Measurements from ENCODE around the gene SLF2. TPM values are rescaled to one million over a fixed set of nuclear protein-coding genes. Genes with fewer than 3 reads are reported as not detected.

Gene SLF2
- total and polyA plus RNA-seq, 2 of the 13 experiments (the other 11 are each of a cell fraction or from before 2014, with no cell fraction given): 12.2 to 48.1 TPM

DNA sequence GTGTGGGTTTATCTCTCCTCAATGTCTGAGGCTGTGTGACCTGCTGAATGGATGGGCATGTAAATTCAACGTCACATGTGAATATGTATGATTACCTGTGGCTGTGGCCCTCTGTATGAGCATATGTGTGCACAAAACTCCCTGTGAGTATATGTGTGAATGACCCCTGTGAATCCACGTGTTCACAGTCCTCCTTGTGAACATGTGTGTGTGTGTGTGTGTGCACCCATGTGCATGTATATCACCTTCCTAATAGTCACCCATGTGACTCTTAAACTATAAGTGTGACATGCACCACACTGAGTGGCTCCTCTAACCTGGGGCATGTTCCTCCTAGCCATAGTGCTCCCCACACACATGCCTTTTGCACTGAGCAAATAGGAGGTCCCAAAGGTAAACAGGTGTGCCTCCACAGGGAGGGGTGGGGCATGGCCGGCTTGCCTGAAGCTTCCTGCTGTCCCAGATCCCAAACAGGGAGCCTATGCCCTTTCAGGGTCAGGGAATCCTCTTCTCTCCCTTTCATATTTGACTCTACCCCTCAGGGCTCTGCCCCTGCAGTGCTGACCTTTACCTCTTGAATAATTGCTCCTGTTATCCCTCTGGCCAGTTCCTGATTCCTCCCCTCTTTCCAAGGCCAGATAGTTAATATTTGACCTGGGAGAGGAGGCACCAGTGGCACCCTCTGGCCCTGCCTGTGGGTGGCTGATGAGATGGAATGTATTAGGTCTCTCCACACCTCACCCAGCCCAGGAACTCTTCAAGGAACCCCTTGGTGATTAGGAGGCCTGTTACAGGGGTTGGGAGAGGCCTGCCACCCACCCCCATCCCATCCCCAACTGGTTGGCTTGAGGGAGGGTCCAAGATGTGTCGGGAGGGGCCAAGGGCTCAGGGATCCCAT, 58.4 kb downstream of the SLF2 start (continued):
- TF ChIP-seq, protein P1, sequence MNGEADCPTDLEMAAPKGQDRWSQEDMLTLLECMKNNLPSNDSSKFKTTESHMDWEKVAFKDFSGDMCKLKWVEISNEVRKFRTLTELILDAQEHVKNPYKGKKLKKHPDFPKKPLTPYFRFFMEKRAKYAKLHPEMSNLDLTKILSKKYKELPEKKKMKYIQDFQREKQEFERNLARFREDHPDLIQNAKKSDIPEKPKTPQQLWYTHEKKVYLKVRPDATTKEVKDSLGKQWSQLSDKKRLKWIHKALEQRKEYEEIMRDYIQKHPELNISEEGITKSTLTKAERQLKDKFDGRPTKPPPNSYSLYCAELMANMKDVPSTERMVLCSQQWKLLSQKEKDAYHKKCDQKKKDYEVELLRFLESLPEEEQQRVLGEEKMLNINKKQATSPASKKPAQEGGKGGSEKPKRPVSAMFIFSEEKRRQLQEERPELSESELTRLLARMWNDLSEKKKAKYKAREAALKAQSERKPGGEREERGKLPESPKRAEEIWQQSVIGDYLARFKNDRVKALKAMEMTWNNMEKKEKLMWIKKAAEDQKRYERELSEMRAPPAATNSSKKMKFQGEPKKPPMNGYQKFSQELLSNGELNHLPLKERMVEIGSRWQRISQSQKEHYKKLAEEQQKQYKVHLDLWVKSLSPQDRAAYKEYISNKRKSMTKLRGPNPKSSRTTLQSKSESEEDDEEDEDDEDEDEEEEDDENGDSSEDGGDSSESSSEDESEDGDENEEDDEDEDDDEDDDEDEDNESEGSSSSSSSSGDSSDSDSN (CRISPR knock-in tag; IDR thresholded peaks at IDR 0.05): no peak; the same call in 1 of the 2 replicates
- TF ChIP-seq, protein P2, sequence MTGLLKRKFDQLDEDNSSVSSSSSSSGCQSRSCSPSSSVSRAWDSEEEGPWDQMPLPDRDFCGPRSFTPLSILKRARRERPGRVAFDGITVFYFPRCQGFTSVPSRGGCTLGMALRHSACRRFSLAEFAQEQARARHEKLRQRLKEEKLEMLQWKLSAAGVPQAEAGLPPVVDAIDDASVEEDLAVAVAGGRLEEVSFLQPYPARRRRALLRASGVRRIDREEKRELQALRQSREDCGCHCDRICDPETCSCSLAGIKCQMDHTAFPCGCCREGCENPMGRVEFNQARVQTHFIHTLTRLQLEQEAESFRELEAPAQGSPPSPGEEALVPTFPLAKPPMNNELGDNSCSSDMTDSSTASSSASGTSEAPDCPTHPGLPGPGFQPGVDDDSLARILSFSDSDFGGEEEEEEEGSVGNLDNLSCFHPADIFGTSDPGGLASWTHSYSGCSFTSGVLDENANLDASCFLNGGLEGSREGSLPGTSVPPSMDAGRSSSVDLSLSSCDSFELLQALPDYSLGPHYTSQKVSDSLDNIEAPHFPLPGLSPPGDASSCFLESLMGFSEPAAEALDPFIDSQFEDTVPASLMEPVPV (CRISPR knock-in tag; IDR thresholded peaks at IDR 0.05): no peak
- TF ChIP-seq XBP1 (CRISPR knock-in tag; IDR thresholded peaks at IDR 0.05): no peak
- no peak for TF ChIP-seq KLF13 (CRISPR knock-in tag; IDR thresholded peaks at IDR 0.05)
- TF ChIP-seq RFX1 (IDR thresholded peaks at IDR 0.05): no peak
- TF ChIP-seq, protein P3, sequence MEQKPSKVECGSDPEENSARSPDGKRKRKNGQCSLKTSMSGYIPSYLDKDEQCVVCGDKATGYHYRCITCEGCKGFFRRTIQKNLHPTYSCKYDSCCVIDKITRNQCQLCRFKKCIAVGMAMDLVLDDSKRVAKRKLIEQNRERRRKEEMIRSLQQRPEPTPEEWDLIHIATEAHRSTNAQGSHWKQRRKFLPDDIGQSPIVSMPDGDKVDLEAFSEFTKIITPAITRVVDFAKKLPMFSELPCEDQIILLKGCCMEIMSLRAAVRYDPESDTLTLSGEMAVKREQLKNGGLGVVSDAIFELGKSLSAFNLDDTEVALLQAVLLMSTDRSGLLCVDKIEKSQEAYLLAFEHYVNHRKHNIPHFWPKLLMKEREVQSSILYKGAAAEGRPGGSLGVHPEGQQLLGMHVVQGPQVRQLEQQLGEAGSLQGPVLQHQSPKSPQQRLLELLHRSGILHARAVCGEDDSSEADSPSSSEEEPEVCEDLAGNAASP (CRISPR knock-in tag; IDR thresholded peaks at IDR 0.05; ENCODE audit: borderline replicate concordance): peak; percentile 88
- TF ChIP-seq, protein P4, sequence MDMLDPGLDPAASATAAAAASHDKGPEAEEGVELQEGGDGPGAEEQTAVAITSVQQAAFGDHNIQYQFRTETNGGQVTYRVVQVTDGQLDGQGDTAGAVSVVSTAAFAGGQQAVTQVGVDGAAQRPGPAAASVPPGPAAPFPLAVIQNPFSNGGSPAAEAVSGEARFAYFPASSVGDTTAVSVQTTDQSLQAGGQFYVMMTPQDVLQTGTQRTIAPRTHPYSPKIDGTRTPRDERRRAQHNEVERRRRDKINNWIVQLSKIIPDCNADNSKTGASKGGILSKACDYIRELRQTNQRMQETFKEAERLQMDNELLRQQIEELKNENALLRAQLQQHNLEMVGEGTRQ (IDR thresholded peaks at IDR 0.05; ENCODE audit: low read depth, low read length): no peak
- TF ChIP-seq, protein P4 (CRISPR knock-in tag; IDR thresholded peaks at IDR 0.05; ENCODE audit: borderline replicate concordance): peak; percentile 19; the same call in 1 of the 2 replicates
- TF ChIP-seq POGZ (CRISPR knock-in tag; IDR thresholded peaks at IDR 0.05): no peak
- TF ChIP-seq, protein P5, sequence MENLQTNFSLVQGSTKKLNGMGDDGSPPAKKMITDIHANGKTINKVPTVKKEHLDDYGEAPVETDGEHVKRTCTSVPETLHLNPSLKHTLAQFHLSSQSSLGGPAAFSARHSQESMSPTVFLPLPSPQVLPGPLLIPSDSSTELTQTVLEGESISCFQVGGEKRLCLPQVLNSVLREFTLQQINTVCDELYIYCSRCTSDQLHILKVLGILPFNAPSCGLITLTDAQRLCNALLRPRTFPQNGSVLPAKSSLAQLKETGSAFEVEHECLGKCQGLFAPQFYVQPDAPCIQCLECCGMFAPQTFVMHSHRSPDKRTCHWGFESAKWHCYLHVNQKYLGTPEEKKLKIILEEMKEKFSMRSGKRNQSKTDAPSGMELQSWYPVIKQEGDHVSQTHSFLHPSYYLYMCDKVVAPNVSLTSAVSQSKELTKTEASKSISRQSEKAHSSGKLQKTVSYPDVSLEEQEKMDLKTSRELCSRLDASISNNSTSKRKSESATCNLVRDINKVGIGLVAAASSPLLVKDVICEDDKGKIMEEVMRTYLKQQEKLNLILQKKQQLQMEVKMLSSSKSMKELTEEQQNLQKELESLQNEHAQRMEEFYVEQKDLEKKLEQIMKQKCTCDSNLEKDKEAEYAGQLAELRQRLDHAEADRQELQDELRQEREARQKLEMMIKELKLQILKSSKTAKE (CRISPR knock-in tag; IDR thresholded peaks at IDR 0.05; ENCODE audit: borderline replicate concordance): peak; percentile 93
- no peak for TF ChIP-seq ZNF24 (IDR thresholded peaks at IDR 0.05)
- TF ChIP-seq SSRP1 (CRISPR knock-in tag; IDR thresholded peaks at IDR 0.05): peak; percentile 77; the same call in 1 of the 2 replicates
- TF ChIP-seq TGIF2 (CRISPR knock-in tag; IDR thresholded peaks at IDR 0.05): peak; percentile 91
- TF ChIP-seq SALL1 (CRISPR knock-in tag; IDR thresholded peaks at IDR 0.05): peak; percentile 98
- TF ChIP-seq ZFP36L1 (CRISPR knock-in tag; IDR thresholded peaks at IDR 0.05): no peak
- no peak for TF ChIP-seq ZFP41 (CRISPR knock-in tag; IDR thresholded peaks at IDR 0.05; ENCODE audit: borderline replicate concordance)
- TF ChIP-seq RFX5 (IDR thresholded peaks at IDR 0.05; ENCODE audit: low read depth, low read length): no peak
- no peak for TF ChIP-seq RNF2 (conservative IDR thresholded peaks at IDR 0.05; ENCODE audit: low read depth)
- peak; percentile 19; the same call in 1 of the 2 replicates for TF ChIP-seq HNRNPL (IDR thresholded peaks at IDR 0.05; ENCODE audit: low read depth, low read length)
- peak; percentile 88 to 96 for TF ChIP-seq NR2F1 (CRISPR knock-in tag; IDR thresholded peaks at IDR 0.05)

Measured in HepG2 (cell line).